GM12878 (cell line): ENCODE data around the gene FXN.

ENCODE experiments used
- BHLHE40 ChIP-seq, 2 experiments: fragments of 450-650 bp in 1 of 2; IDR thresholded peaks; 2 replicates each; pipeline ENCODE4 v1.6.1; 2011 to 2017; ENCODE audit warnings: low read depth in 2 of 2, borderline replicate concordance in 1 of 2, improper control_type of control experiment in 1 of 2, low read length in 1 of 2, mild to moderate bottlenecking in 1 of 2
- BRCA1 ChIP-seq: IDR thresholded peaks from 2 replicates; pipeline ENCODE4 v1.6.1; 2011; ENCODE audit warnings: low read depth, low read length, improper control_type of control experiment
- CEBPB ChIP-seq, 2 experiments: fragments of 150-350 bp in 1 of 2; IDR thresholded peaks; 2 replicates each; pipeline ENCODE4 v1.6.1; 2012 to 2014; ENCODE audit warnings: low read depth in 2 of 2, low read length in 2 of 2, borderline replicate concordance in 1 of 2, inconsistent platforms in 1 of 2
- CTCF ChIP-seq, 3 experiments: IDR thresholded peaks in 2 of 3; conservative IDR thresholded peaks in 1 of 3; 2 replicates each; pipeline ENCODE4 v1.5.1; 2011; ENCODE audit warnings: low read depth in 3 of 3, low read length in 3 of 3, mild to moderate bottlenecking in 3 of 3, control low read depth in 2 of 3, moderate library complexity in 2 of 3, inconsistent platforms in 1 of 3, mixed read lengths in 1 of 3; ENCODE audit not compliant: control insufficient read depth in 2 of 3, insufficient read depth in 1 of 3; ENCODE audit errors: extremely low read depth in 1 of 3
- MAX ChIP-seq: IDR thresholded peaks from 2 replicates; pipeline ENCODE4 v1.6.1; 2012; ENCODE audit warnings: low read depth, low read length, improper control_type of control experiment
- NR2C1 ChIP-seq: fragments of 450-650 bp; IDR thresholded peaks from 2 replicates; pipeline ENCODE4 v1.6.1; 2017; ENCODE audit warnings: antibody characterized with exemption, mild to moderate bottlenecking, moderate library complexity
- PBX3 ChIP-seq: IDR thresholded peaks from 2 replicates; pipeline ENCODE4 v1.6.1; 2011; ENCODE audit warnings: mild to moderate bottlenecking, low read depth, low read length, moderate library complexity; ENCODE audit not compliant: insufficient replicate concordance
- POLR2AphosphoS2 ChIP-seq: IDR thresholded peaks from 2 replicates; pipeline ENCODE4 v1.6.1; 2011; ENCODE audit warnings: low read depth, mild to moderate bottlenecking, low read length, improper control_type of control experiment, moderate library complexity
- POLR2AphosphoS5 ChIP-seq: IDR thresholded peaks from 2 replicates; pipeline ENCODE4 v1.6.1; 2011; ENCODE audit warnings: mild to moderate bottlenecking, low read length, inconsistent platforms
- TAF1 ChIP-seq: IDR thresholded peaks from 2 replicates; pipeline ENCODE4 v1.6.1; 2011; ENCODE audit warnings: mild to moderate bottlenecking, low read depth, low read length, borderline replicate concordance
- TCF12 ChIP-seq: IDR thresholded peaks from 2 replicates; pipeline ENCODE4 v1.6.1; 2011; ENCODE audit warnings: low read depth, mild to moderate bottlenecking, low read length
- USF2 ChIP-seq: IDR thresholded peaks from 2 replicates; pipeline ENCODE4 v1.6.1; 2011; ENCODE audit warnings: low read depth, low read length, improper control_type of control experiment, borderline replicate concordance
- ZBTB11 ChIP-seq: fragments of 450-650 bp; formaldehyde crosslinking; IDR thresholded peaks from 2 replicates; pipeline ENCODE4 v1.5.0; 2022; ENCODE audit warnings: mild to moderate bottlenecking, missing genetic modification characterization

GRCh38 chr9:69036799-69037198, 1.2 kb downstream of the FXN start:
- TF ChIP-seq CTCF (IDR thresholded peaks at IDR 0.05 in 2 of 3, conservative IDR thresholded peaks at IDR 0.05 in 1 of 3; ENCODE audit: control insufficient read depth in 2 of 3, extremely low read depth in 1 of 3, insufficient read depth in 1 of 3, low read depth in 3 of 3, low read length in 3 of 3) (no peak), BHLHE40 (IDR thresholded peaks at IDR 0.05; ENCODE audit: borderline replicate concordance in 1 of 2, low read depth in 2 of 2, low read length in 1 of 2) (no peak), BRCA1 (no peak), TCF12 (no peak), MAX (no peak), POLR2AphosphoS2 (no peak), ZBTB11 (CRISPR knock-in tag) (no peak), PBX3 (no peak), TAF1 (no peak), NR2C1 (no peak), USF2 (no peak), CEBPB (IDR thresholded peaks at IDR 0.05; ENCODE audit: borderline replicate concordance in 1 of 2, low read depth in 2 of 2, low read length in 2 of 2) (no peak), POLR2AphosphoS5 (no peak)
